Kidney (tissue), 14 donors: ENCODE data around the gene GKN1. TPM values are rescaled to one million over a fixed set of nuclear protein-coding genes. Genes with fewer than 3 reads are reported as not detected.

Source experiments
- DNase-seq, 5 donors: peaks; one replicate each; pipeline ENCODE4 v3.0.0-alpha.2; 2013 to 2020
- FAIRE-seq: peaks from 2 replicates; lab custom pipeline; 2012; peaks lifted over from hg19 to GRCh38; lab: Jason Lieb, UNC
- H3K27ac ChIP-seq, 2 donors: one replicate each; pipeline ENCODE4 v1.7.0; 2013; ENCODE audit warnings: low read depth in 2 of 2, low read length in 2 of 2, inconsistent platforms in 1 of 2
- H3K27me3 ChIP-seq: one replicate; pipeline ENCODE4 v1.7.1; 2013; ENCODE audit warnings: low read length, inconsistent platforms; ENCODE audit not compliant: control insufficient read depth, insufficient read depth
- H3K36me3 ChIP-seq, 3 donors: one replicate each; pipeline versions ENCODE4 v1.7.0 to v1.7.1; 2013; ENCODE audit warnings: low read length in 3 of 3, control low read depth in 1 of 3, inconsistent platforms in 1 of 3; ENCODE audit not compliant: insufficient read depth in 3 of 3, control insufficient read depth in 2 of 3
- H3K4me1 ChIP-seq, 3 donors: one replicate each; pipeline versions ENCODE4 v1.7.0 to v1.7.1; 2013; ENCODE audit warnings: low read length in 3 of 3, inconsistent platforms in 1 of 3, low read depth in 1 of 3; ENCODE audit not compliant: control insufficient read depth in 2 of 3, insufficient read depth in 2 of 3
- H3K4me3 ChIP-seq, 3 donors: one replicate each; pipeline versions ENCODE4 v1.7.0 to v1.8.1; 2013; ENCODE audit warnings: low read length in 3 of 3, control low read depth in 1 of 3, inconsistent platforms in 1 of 3
- H3K9ac ChIP-seq, 3 donors: one replicate each; pipeline versions ENCODE4 v1.7.0 to v1.7.1; 2013; ENCODE audit warnings: low read length in 3 of 3, control low read depth in 1 of 3, inconsistent platforms in 1 of 3
- H3K9me3 ChIP-seq, 3 donors: one replicate each; pipeline versions ENCODE4 v1.7.0 to v1.7.1; 2013; ENCODE audit warnings: low read length in 3 of 3, control low read depth in 1 of 3, inconsistent platforms in 1 of 3; ENCODE audit not compliant: control insufficient read depth in 2 of 3, insufficient read depth in 1 of 3
- CTCF ChIP-seq: IDR thresholded peaks from 3 replicates; pipeline ENCODE4 v1.5.1; 2012; ENCODE audit warnings: mild to moderate bottlenecking, moderate library complexity, borderline replicate concordance; ENCODE audit not compliant: insufficient read depth; ENCODE audit errors: extremely low read depth
- intact Hi-C: fragments of 100-400 bp; cut with DNase I; formaldehyde crosslinking; loops from one replicate; pipeline ENCODE4 v1.11.1; 2022
- polyA plus RNA-seq: library from polyadenylated mRNA; stranded (reverse); fragments of 350-450 nt; fragmentation: Illumina TruSeq; extraction: RNeasy Lipid Tissue Mini Kit (QIAGEN cat#74804); gene quantifications from one replicate; pipeline ENCODE4 v1.2.3, GENCODE V29; 2014; ENCODE audit warnings: low read depth, low replicate concordance; ENCODE audit not compliant: insufficient read depth
- total RNA-seq: library from RNA; stranded (reverse); fragmentation: NEBNext Ultra II Directional; extraction: Animal tissue kit (Norgen Biotek cat#: 25700); gene quantifications from one replicate; pipeline ENCODE4 v1.2.1, GENCODE V29; 2021
- donor health status: control.
- donor health status: control.
- donor health status: control.
- donor health status: control.
- donor health status: control.
- donor health status: DM: yes; HTN: yes; CAD: no.
- donor health status: Normal renal cell carcinoma (clear cell type).

Gene GKN1
- total and polyA plus RNA-seq, 2 donors from 2014 or later, result not detected

- Histone ChIP-seq H3K27me3 (no peaks in the 10 kb centered on the region), H3K27ac (no peak overlapping the region), H3K4me3 (no peak overlapping the region), H3K4me1 (no peaks in the 10 kb centered on the region), H3K9me3 (no peaks in the 10 kb centered on the region), H3K36me3 (no peaks in the 10 kb centered on the region), H3K9ac (no peak overlapping the region)
- intact Hi-C loops, result no loop called here
- FAIRE-seq, result no peak
- no peak for DNase-seq
- no peak for TF ChIP-seq CTCF
Observed at GRCh38 chr2:68969736-68970490, 4.5 kb upstream of the GKN1 start.

- H3K27me3 ChIP-seq, result no peaks in the 10 kb centered on the region
- H3K4me3 ChIP-seq, result no peak overlapping the region
- H3K9me3 ChIP-seq, result no peaks in the 10 kb centered on the region
- no peaks in the 10 kb centered on the region for H3K4me1 ChIP-seq
- H3K36me3 ChIP-seq, result no peaks in the 10 kb centered on the region
- FAIRE-seq, result no peak
- no peak overlapping the region for H3K9ac ChIP-seq
- H3K27ac ChIP-seq, result no peak overlapping the region
- no peak for TF ChIP-seq CTCF
- intact Hi-C loops, result no loop called here
- peak in 2 of 5 donors; percentile 2 to 14 for DNase-seq
Observed at GRCh38 chr2:68970566-68971265, 3.7 kb upstream of the GKN1 start.

- no peak for FAIRE-seq
- H3K27ac ChIP-seq, result no peak overlapping the region
Observed at GRCh38 chr2:68971591-68972231, 2.7 kb upstream of the GKN1 start.

More at GRCh38 chr2:68971591-68972231, 2.7 kb upstream of the GKN1 start:
- H3K9ac ChIP-seq, result no peak overlapping the region
- no peaks in the 10 kb centered on the region for H3K9me3 ChIP-seq
- no peak for DNase-seq
- H3K36me3 ChIP-seq, result no peaks in the 10 kb centered on the region
- no peak overlapping the region for H3K4me3 ChIP-seq
- H3K27me3 ChIP-seq, result no peaks in the 10 kb centered on the region
- no peak for TF ChIP-seq CTCF
- no peaks in the 10 kb centered on the region for H3K4me1 ChIP-seq
- intact Hi-C loops, result no loop called here
